ENCODE results near the gene KLHDC7B. TPM values are rescaled to one million over a fixed set of nuclear protein-coding genes. Genes with fewer than 3 reads are reported as not detected.

The KLHDC7B gene
- total and polyA plus RNA-seq, 2 of the 13 experiments (the other 11 are each of a cell fraction or from before 2014, with no cell fraction given), result 0.11 TPM; not detected in 1

- TF ChIP-seq RERE (CRISPR knock-in tag; IDR thresholded peaks at IDR 0.05; ENCODE audit: low read depth) (no peak), ZNF30 (CRISPR knock-in tag; IDR thresholded peaks at IDR 0.05) (no peak), TBX3 (IDR thresholded peaks at IDR 0.05; ENCODE audit: borderline replicate concordance) (no peak), CREM (IDR thresholded peaks at IDR 0.05) (peak; percentile 97), CREM (CRISPR knock-in tag; IDR thresholded peaks at IDR 0.05) (peak; percentile 92), KDM1A (CRISPR knock-in tag; IDR thresholded peaks at IDR 0.05) (no peak), SMARCC2 (IDR thresholded peaks at IDR 0.05) (no peak), THAP7 (CRISPR knock-in tag; IDR thresholded peaks at IDR 0.05) (no peak), MIER3 (CRISPR knock-in tag; IDR thresholded peaks at IDR 0.05; ENCODE audit: borderline replicate concordance) (0 out of 2 replicates have a peak, but pooled peaks have one; percentile 24), ZNF337 (CRISPR knock-in tag; IDR thresholded peaks at IDR 0.05; ENCODE audit: borderline replicate concordance, low read depth) (no peak), PBX3 (CRISPR knock-in tag; IDR thresholded peaks at IDR 0.05; ENCODE audit: borderline replicate concordance) (no peak), ZNF274 (CRISPR knock-in tag; IDR thresholded peaks at IDR 0.05) (no peak), ZBTB26 (CRISPR knock-in tag; IDR thresholded peaks at IDR 0.05; ENCODE audit: borderline replicate concordance) (peak; percentile 49), ZNF17 (CRISPR knock-in tag; IDR thresholded peaks at IDR 0.05) (no peak), AKAP8 (CRISPR knock-in tag; IDR thresholded peaks at IDR 0.05) (no peak), ZBTB38 (CRISPR knock-in tag; IDR thresholded peaks at IDR 0.05) (peak; percentile 59; the same call in 1 of the 2 replicates), RFXAP (CRISPR knock-in tag; IDR thresholded peaks at IDR 0.05; ENCODE audit: borderline replicate concordance) (no peak), ZBTB3 (CRISPR knock-in tag; IDR thresholded peaks at IDR 0.05; ENCODE audit: borderline replicate concordance, low read depth) (no peak), SRSF1 (optimal IDR thresholded peaks at IDR 0.05; ENCODE audit: low read depth, low read length) (peak; percentile 35), ISX (CRISPR knock-in tag; conservative IDR thresholded peaks at IDR 0.05) (no peak), MAFF (IDR thresholded peaks at IDR 0.05; ENCODE audit: low read depth, low read length) (no peak), FOSL2 (CRISPR knock-in tag; IDR thresholded peaks at IDR 0.05) (peak; percentile 37)
Observed at GRCh38 chr22:50507991-50508884, 37.5 kb upstream of the KLHDC7B start, which contains the start of gene NCAPH2 (continued).
